Measurements from ENCODE around the gene PRR23E.

PRR23E gene

GRCh38 chr3:127185962-127186674 lies 6.8 kb upstream of the PRR23E start:
- DNase-seq = no peak

GRCh38 chr3:127187316-127187715 lies 5.6 kb upstream of the PRR23E start:
- DNase-seq = no peak

GRCh38 chr3:127193341-127193740 lies 410 bp downstream of the PRR23E start:
- no peak for DNase-seq

- no peak for DNase-seq
Measured at GRCh38 chr3:127193775-127194174, 844 bp downstream of the PRR23E start.

- DNase-seq = no peak
Measured at GRCh38 chr3:127194601-127195187, 1.8 kb downstream of the PRR23E start.

GRCh38 chr3:127195417-127195816 lies 2.5 kb downstream of the PRR23E start:
- DNase-seq = no peak

- DNase-seq = no peak
Measured at GRCh38 chr3:127196002-127196401, 3.1 kb downstream of the PRR23E start.

- DNase-seq = no peak
Measured at GRCh38 chr3:127196466-127197299, 3.8 kb downstream of the PRR23E start.

GRCh38 chr3:127197300-127198189 lies 4.6 kb downstream of the PRR23E start:
- no peak for DNase-seq

- no peak for DNase-seq
Measured at GRCh38 chr3:127200086-127200691, 7.3 kb downstream of the PRR23E start.

- no peak for DNase-seq
Measured at GRCh38 chr3:127203024-127203423, 10.1 kb downstream of the PRR23E start.

- DNase-seq = no peak
Measured at GRCh38 chr3:127204841-127205582, 12.1 kb downstream of the PRR23E start.

- DNase-seq = no peak
Measured at GRCh38 chr3:127206154-127206553, 13.2 kb downstream of the PRR23E start.

- no peak for DNase-seq
Measured at GRCh38 chr3:127206611-127207516, 13.9 kb downstream of the PRR23E start.

GRCh38 chr3:127207727-127208482 lies 15.0 kb downstream of the PRR23E start:
- DNase-seq = no peak

GRCh38 chr3:127208483-127209100 lies 15.7 kb downstream of the PRR23E start:
- no peak for DNase-seq

GRCh38 chr3:127209155-127209839 lies 16.4 kb downstream of the PRR23E start:
- no peak for DNase-seq

GRCh38 chr3:127209840-127210653 lies 17.1 kb downstream of the PRR23E start:
- no peak for DNase-seq
